GM12878 (cell line): ENCODE measurements around the gene DPYSL3. TPM values are rescaled to one million over a fixed set of nuclear protein-coding genes. Genes with fewer than 3 reads are reported as not detected.

Experiments used
- ATAC-seq: fragments of 200-7000 bp; cut with Tn5 transposase; 3 replicates; pipeline ENCODE4 v1.9.1; 2020; ENCODE audit warnings: mild to moderate bottlenecking, moderate library complexity
- BruUV-seq: library from RNA; stranded (reverse); fragments of 400-500 nt; replicated peaks from 2 replicates; lab custom pipeline; 2021; lab: Mats Ljungman, UMichigan
- CTCF ChIA-PET: fragments of 300-600 bp; sonication (Branson Sonifier 250); formaldehyde crosslinking; extraction: SDS; loops from one replicate; lab custom pipeline; 2021; ENCODE audit warnings: inconsistent platforms; lab: Yijun Ruan, JAX
- POLR2A ChIA-PET: fragments of 350-600 bp; formaldehyde crosslinking; extraction: SDS; loops from one replicate; lab custom pipeline; 2021; ENCODE audit warnings: inconsistent platforms; lab: Charles Lee
- RAD21 ChIA-PET: fragments of 300-600 bp; sonication (Branson Sonifier 250); formaldehyde crosslinking; loops from one replicate; lab custom pipeline; 2023; ENCODE audit warnings: antibody characterized with exemption; ENCODE audit not compliant: unreplicated experiment; lab: Charles Lee
- SMC1A ChIA-PET: fragments of 300-600 bp; sonication (Branson Sonifier 250); formaldehyde crosslinking; loops from one replicate; lab custom pipeline; 2023; ENCODE audit not compliant: unreplicated experiment, uncharacterized antibody; lab: Charles Lee
- DNase-seq: peaks from one replicate; pipeline ENCODE4 v3.0.0-alpha.2; 2011; ENCODE audit warnings: low read depth, low spot score
- FAIRE-seq: peaks from 3 replicates; lab custom pipeline; 2011; peaks lifted over from hg19 to GRCh38; lab: Jason Lieb, UNC
- H2AFZ ChIP-seq: 2 replicates; pipeline ENCODE4 v1.6.0; 2011; ENCODE audit warnings: low read depth, low read length, control low read depth; ENCODE audit not compliant: control insufficient read depth
- H3K27ac ChIP-seq: 2 replicates; pipeline ENCODE4 v1.5.1; 2011; ENCODE audit warnings: control low read depth; ENCODE audit not compliant: control insufficient read depth, insufficient read depth
- H3K27me3 ChIP-seq, 2 experiments: replicated peaks in 1 of 2; 2 replicates each; pipeline versions ENCODE4 v1.6.0 to v1.6.1; 2011; ENCODE audit warnings: low read length in 1 of 2; ENCODE audit not compliant: control insufficient read depth in 2 of 2, insufficient read depth in 2 of 2
- H3K36me3 ChIP-seq, 2 experiments: 2 replicates each; pipeline ENCODE4 v1.5.1; 2011; ENCODE audit warnings: low read length in 1 of 2; ENCODE audit not compliant: control insufficient read depth in 2 of 2, insufficient read depth in 2 of 2
- H3K4me1 ChIP-seq: 2 replicates; pipeline ENCODE4 v1.6.1; 2011; ENCODE audit warnings: mild to moderate bottlenecking, low read length, moderate library complexity, mixed read lengths; ENCODE audit not compliant: control insufficient read depth, insufficient read depth
- H3K4me2 ChIP-seq: 2 replicates; pipeline ENCODE4 v1.6.0; 2011; ENCODE audit warnings: control low read depth; ENCODE audit not compliant: control insufficient read depth, insufficient read depth
- H3K4me3 ChIP-seq: fragments of 200-600 bp; sonication (generic); 2 replicates; pipeline ENCODE4 v1.5.1; 2016
- H3K79me2 ChIP-seq: 2 replicates; pipeline ENCODE4 v1.6.0; 2011; ENCODE audit warnings: low read length; ENCODE audit not compliant: control insufficient read depth, insufficient read depth
- H3K9ac ChIP-seq: 2 replicates; pipeline ENCODE4 v1.8.0; 2011; ENCODE audit warnings: low read length, control low read depth, mixed read lengths; ENCODE audit not compliant: control insufficient read depth, insufficient read depth
- H3K9me3 ChIP-seq: replicated peaks from 3 replicates; pipeline ENCODE4 v1.5.1; 2011; ENCODE audit warnings: mild to moderate bottlenecking, low read length; ENCODE audit not compliant: control insufficient read depth, insufficient read depth
- H4K20me1 ChIP-seq: 2 replicates; pipeline ENCODE4 v1.6.0; 2011; ENCODE audit not compliant: control insufficient read depth, insufficient read depth
- BACH1 ChIP-seq: fragments of 450-650 bp; IDR thresholded peaks from 2 replicates; pipeline ENCODE4 v1.6.1; 2017; ENCODE audit warnings: mild to moderate bottlenecking, borderline replicate concordance
- CHD4 ChIP-seq: fragments of 200-600 bp; sonication (generic); IDR thresholded peaks from 2 replicates; pipeline ENCODE4 v1.6.1; 2016; ENCODE audit warnings: mild to moderate bottlenecking
- DPF2 ChIP-seq: fragments of 450-650 bp; IDR thresholded peaks from 2 replicates; pipeline ENCODE4 v1.6.1; 2017; ENCODE audit warnings: mild to moderate bottlenecking
- IRF3 ChIP-seq: fragments of 450-650 bp; IDR thresholded peaks from 2 replicates; pipeline ENCODE4 v1.6.1; 2014; ENCODE audit warnings: mild to moderate bottlenecking
- KDM1A ChIP-seq: fragments of 200-600 bp; sonication (generic); IDR thresholded peaks from 2 replicates; pipeline ENCODE4 v1.6.1; 2016; ENCODE audit warnings: borderline replicate concordance
- NFYA ChIP-seq: IDR thresholded peaks from 2 replicates; pipeline ENCODE4 v1.6.1; 2011; ENCODE audit warnings: low read depth, mild to moderate bottlenecking, low read length, improper control_type of control experiment, borderline replicate concordance
- NR2F1 ChIP-seq: fragments of 450-650 bp; conservative IDR thresholded peaks from 2 replicates; pipeline ENCODE4 v1.6.1; 2017; ENCODE audit warnings: mild to moderate bottlenecking
- NRF1 ChIP-seq: conservative IDR thresholded peaks from 2 replicates; pipeline ENCODE4 v1.6.1; 2011; ENCODE audit warnings: mild to moderate bottlenecking, low read depth, low read length, improper control_type of control experiment
- PAX5 ChIP-seq: IDR thresholded peaks from 2 replicates; pipeline ENCODE4 v1.6.1; 2011; ENCODE audit warnings: low read depth, low read length, borderline replicate concordance
- PKNOX1 ChIP-seq: fragments of 450-650 bp; IDR thresholded peaks from 2 replicates; pipeline ENCODE4 v1.6.1; 2016; ENCODE audit warnings: mild to moderate bottlenecking
- POLR2A ChIP-seq: IDR thresholded peaks from 2 replicates; pipeline ENCODE4 v1.6.1; 2011; ENCODE audit warnings: low read depth, mild to moderate bottlenecking, low read length
- POLR2AphosphoS2 ChIP-seq: IDR thresholded peaks from 2 replicates; pipeline ENCODE4 v1.6.1; 2011; ENCODE audit warnings: low read depth, mild to moderate bottlenecking, low read length, improper control_type of control experiment, moderate library complexity
- RB1 ChIP-seq: fragments of 450-650 bp; formaldehyde crosslinking; IDR thresholded peaks from 2 replicates; pipeline ENCODE4 v1.6.1; 2017; ENCODE audit warnings: mild to moderate bottlenecking, borderline replicate concordance
- SIN3A ChIP-seq: IDR thresholded peaks from 2 replicates; pipeline ENCODE4 v1.6.1; 2012; ENCODE audit warnings: low read depth, low read length, improper control_type of control experiment
- SREBF1 ChIP-seq: IDR thresholded peaks from 2 replicates; pipeline ENCODE4 v1.6.1; 2012; ENCODE audit warnings: mild to moderate bottlenecking, low read length
- STAT1 ChIP-seq: fragments of 450-650 bp; conservative IDR thresholded peaks from 2 replicates; pipeline ENCODE4 v1.6.1; 2014; ENCODE audit warnings: antibody characterized with exemption, mild to moderate bottlenecking
- TAF1 ChIP-seq: IDR thresholded peaks from 2 replicates; pipeline ENCODE4 v1.6.1; 2011; ENCODE audit warnings: mild to moderate bottlenecking, low read depth, low read length, borderline replicate concordance
- WGBS: methylation state at CpG from one replicate; pipeline ENCODE4 v1.1.6; 2016; ENCODE audit warnings: low lambda C conversion rate; ENCODE audit not compliant: insufficient replicate concordance, insufficient coverage; ENCODE audit errors: missing lambda C conversion rate; 5-methylcytosine and 5-hydroxymethylcytosine counted together
- in situ Hi-C: fragments of 300-500 bp; cut with MboI; formaldehyde crosslinking; loops from 9 replicates; pipeline ENCODE4 v1.14.3; 2018; ENCODE audit warnings: mixed read lengths
- intact Hi-C: fragments of 100-400 bp; cut with micrococcal nuclease; formaldehyde crosslinking; loops from one replicate; pipeline ENCODE4 v1.14.2; 2022; ENCODE audit not compliant: unreplicated experiment
- polyA plus RNA-seq, 11 experiments: library from polyadenylated mRNA; depleted of rRNA in 4 of 11; unstranded in 6 of 11; stranded (reverse) in 5 of 11; fragments of >200 nt; fragmentation: Nextera tagmentation in 4 of 11; fragmentation: Illumina TruSeq in 1 of 11; extraction: Ambion mirVana in 4 of 11; extraction: Trizol in 1 of 11; gene quantifications; 1 replicate in 1 of 11; 2 replicates in 10 of 11; pipeline versions ENCODE4 v1.2.1 to v1.2.3, GENCODE V29; 2011 to 2016; ENCODE audit warnings: inconsistent platforms in 2 of 11, missing spikeins in 2 of 11, low read depth in 1 of 11
- total RNA-seq, 4 experiments: library from RNA; depleted of rRNA in 3 of 4; stranded (reverse); fragments of >200 nt in 3 of 4; fragmentation: Illumina TruSeq in 1 of 4; extraction: Trizol in 1 of 4; gene quantifications; 2 replicates each; pipeline versions ENCODE4 v1.2.1 to v1.2.3, GENCODE V29; 2013 to 2021
- TF ChIP-seq, protein P1 (sequence below): fragments of 450-650 bp; conservative IDR thresholded peaks from 2 replicates; pipeline ENCODE4 v1.6.1; 2017; ENCODE audit warnings: mild to moderate bottlenecking, moderate library complexity

DPYSL3 gene
- total and polyA plus RNA-seq, 10 of the 15 experiments (the other 5 are each of a cell fraction or from before 2014, with no cell fraction given): 0.08 to 1.5 (median 0.45) TPM; not detected in 1

GRCh38 chr5:147534172-147534951 lies 24.5 kb upstream of the DPYSL3 start:
- Histone ChIP-seq H3K4me3 (no peak overlapping the region), H3K79me2 (no peaks in the 10 kb centered on the region), H3K9ac (no peak overlapping the region), H3K4me2 (no peak overlapping the region), H3K4me1 (no peaks in the 10 kb centered on the region), H3K27me3 (no peaks in the 10 kb centered on the region), H4K20me1 (no peaks in the 10 kb centered on the region), H3K27ac (no peak overlapping the region), H3K36me3 (no peaks in the 10 kb centered on the region), H2AFZ (no peak overlapping the region), H3K9me3 (no peaks in the 10 kb centered on the region)
- ATAC-seq (no peak), DNase-seq (no peak), FAIRE-seq (no peak)
- SMC1A ChIA-PET: no interaction called here
- in situ Hi-C loops (no loop called here), intact Hi-C loops (no loop called here)
- WGBS: 22% methylated on average over 3 of the region's 3 CpGs
- POLR2A ChIA-PET: no interaction called here
- RAD21 ChIA-PET: no interaction called here
- CTCF ChIA-PET: no interaction called here
- BruUV-seq: no TSS peak
- TF ChIP-seq CHD4 (no peak), POLR2A (no peak), NRF1 (no peak), IRF3 (no peak), TAF1 (no peak), NFYA (no peak), BACH1 (no peak), SREBF1 (no peak), RB1 (no peak), PAX5 (no peak), NR2F1 (no peak), DPF2 (no peak), POLR2AphosphoS2 (no peak), SIN3A (no peak), PKNOX1 (no peak), STAT1 (no peak), KDM1A (no peak)
- TF ChIP-seq, protein P1, sequence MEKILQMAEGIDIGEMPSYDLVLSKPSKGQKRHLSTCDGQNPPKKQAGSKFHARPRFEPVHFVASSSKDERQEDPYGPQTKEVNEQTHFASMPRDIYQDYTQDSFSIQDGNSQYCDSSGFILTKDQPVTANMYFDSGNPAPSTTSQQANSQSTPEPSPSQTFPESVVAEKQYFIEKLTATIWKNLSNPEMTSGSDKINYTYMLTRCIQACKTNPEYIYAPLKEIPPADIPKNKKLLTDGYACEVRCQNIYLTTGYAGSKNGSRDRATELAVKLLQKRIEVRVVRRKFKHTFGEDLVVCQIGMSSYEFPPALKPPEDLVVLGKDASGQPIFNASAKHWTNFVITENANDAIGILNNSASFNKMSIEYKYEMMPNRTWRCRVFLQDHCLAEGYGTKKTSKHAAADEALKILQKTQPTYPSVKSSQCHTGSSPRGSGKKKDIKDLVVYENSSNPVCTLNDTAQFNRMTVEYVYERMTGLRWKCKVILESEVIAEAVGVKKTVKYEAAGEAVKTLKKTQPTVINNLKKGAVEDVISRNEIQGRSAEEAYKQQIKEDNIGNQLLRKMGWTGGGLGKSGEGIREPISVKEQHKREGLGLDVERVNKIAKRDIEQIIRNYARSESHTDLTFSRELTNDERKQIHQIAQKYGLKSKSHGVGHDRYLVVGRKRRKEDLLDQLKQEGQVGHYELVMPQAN: no peak
